ENCODE results near the gene CNTNAP2.

Gene CNTNAP2

GRCh38 chr7:148144827-148145226 is 2028.2 kb downstream of the CNTNAP2 start:
- no peak overlapping the region for H3K4me3 ChIP-seq (ENCODE audit: low read depth, low read length)
- no peak overlapping the region for H3K27ac ChIP-seq (ENCODE audit: extremely low read depth, low read depth, low read length)
- ChIA-PET CTCF (interaction anchor here (0.6 kb wide), 1 partner anchor 9 kb away, joined by 3 read pairs; no protein-coding TSS in a partner anchor), POLR2A (no interaction called here)
- H3K4me1 ChIP-seq (ENCODE audit: control insufficient read depth, insufficient read depth, low read length), result no peaks in the 10 kb centered on the region
- TF ChIP-seq ZNF214 (tag by site-specific recombination; IDR thresholded peaks at IDR 0.05; ENCODE audit: borderline replicate concordance) (no peak), ZNF350 (tag by site-specific recombination; IDR thresholded peaks at IDR 0.05) (no peak), ZNF112 (tag by site-specific recombination; IDR thresholded peaks at IDR 0.05) (no peak), ZNF776 (tag by site-specific recombination; IDR thresholded peaks at IDR 0.05; ENCODE audit: borderline replicate concordance) (no peak), ZEB2 (tag by site-specific recombination; IDR thresholded peaks at IDR 0.05) (no peak), ZNF324 (tag by site-specific recombination; IDR thresholded peaks at IDR 0.05) (no peak), ZNF404 (tag by site-specific recombination; IDR thresholded peaks at IDR 0.05) (no peak), ZNF521 (tag by site-specific recombination; IDR thresholded peaks at IDR 0.05) (no peak), ZNF791 (tag by site-specific recombination; IDR thresholded peaks at IDR 0.05) (no peak), ZNF792 (tag by site-specific recombination; IDR thresholded peaks at IDR 0.05) (no peak), ATF2 (tag by site-specific recombination; IDR thresholded peaks at IDR 0.05; ENCODE audit: low read depth) (no peak)
- TF ChIP-seq, protein P1, sequence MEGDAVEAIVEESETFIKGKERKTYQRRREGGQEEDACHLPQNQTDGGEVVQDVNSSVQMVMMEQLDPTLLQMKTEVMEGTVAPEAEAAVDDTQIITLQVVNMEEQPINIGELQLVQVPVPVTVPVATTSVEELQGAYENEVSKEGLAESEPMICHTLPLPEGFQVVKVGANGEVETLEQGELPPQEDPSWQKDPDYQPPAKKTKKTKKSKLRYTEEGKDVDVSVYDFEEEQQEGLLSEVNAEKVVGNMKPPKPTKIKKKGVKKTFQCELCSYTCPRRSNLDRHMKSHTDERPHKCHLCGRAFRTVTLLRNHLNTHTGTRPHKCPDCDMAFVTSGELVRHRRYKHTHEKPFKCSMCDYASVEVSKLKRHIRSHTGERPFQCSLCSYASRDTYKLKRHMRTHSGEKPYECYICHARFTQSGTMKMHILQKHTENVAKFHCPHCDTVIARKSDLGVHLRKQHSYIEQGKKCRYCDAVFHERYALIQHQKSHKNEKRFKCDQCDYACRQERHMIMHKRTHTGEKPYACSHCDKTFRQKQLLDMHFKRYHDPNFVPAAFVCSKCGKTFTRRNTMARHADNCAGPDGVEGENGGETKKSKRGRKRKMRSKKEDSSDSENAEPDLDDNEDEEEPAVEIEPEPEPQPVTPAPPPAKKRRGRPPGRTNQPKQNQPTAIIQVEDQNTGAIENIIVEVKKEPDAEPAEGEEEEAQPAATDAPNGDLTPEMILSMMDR (tag by site-specific recombination; IDR thresholded peaks at IDR 0.05), result no peak
- no peaks in the 10 kb centered on the region for H3K36me3 ChIP-seq (ENCODE audit: control insufficient read depth in 2 of 2, insufficient read depth in 1 of 2, low read length in 2 of 2)
- no peaks in the 10 kb centered on the region for H3K9me3 ChIP-seq (ENCODE audit: control insufficient read depth, insufficient read depth, low read depth, low read length)

- Histone ChIP-seq H3K9me3 (ENCODE audit: control insufficient read depth, insufficient read depth, low read depth, low read length) (no peaks in the 10 kb centered on the region), H3K4me3 (ENCODE audit: low read depth, low read length) (no peak overlapping the region), H3K27ac (ENCODE audit: extremely low read depth, low read depth, low read length) (no peak overlapping the region), H3K4me1 (ENCODE audit: control insufficient read depth, insufficient read depth, low read length) (no peaks in the 10 kb centered on the region), H3K36me3 (ENCODE audit: control insufficient read depth in 2 of 2, insufficient read depth in 1 of 2, low read length in 2 of 2) (no peaks in the 10 kb centered on the region)
- ChIA-PET CTCF (interaction anchor here (0.8 to 1.1 kb wide), 2 partner anchors 96 to 116 kb away, joined by 3 to 4 read pairs; no protein-coding TSS in a partner anchor), POLR2A (no interaction called here)
- no peak for TF ChIP-seq ZNF366 (tag by site-specific recombination; conservative IDR thresholded peaks at IDR 0.05)
- TF ChIP-seq ZNF350 (tag by site-specific recombination; IDR thresholded peaks at IDR 0.05), result no peak
- no peak for TF ChIP-seq ZNF132 (tag by site-specific recombination; IDR thresholded peaks at IDR 0.05; ENCODE audit: borderline replicate concordance)
- TF ChIP-seq, protein P2, sequence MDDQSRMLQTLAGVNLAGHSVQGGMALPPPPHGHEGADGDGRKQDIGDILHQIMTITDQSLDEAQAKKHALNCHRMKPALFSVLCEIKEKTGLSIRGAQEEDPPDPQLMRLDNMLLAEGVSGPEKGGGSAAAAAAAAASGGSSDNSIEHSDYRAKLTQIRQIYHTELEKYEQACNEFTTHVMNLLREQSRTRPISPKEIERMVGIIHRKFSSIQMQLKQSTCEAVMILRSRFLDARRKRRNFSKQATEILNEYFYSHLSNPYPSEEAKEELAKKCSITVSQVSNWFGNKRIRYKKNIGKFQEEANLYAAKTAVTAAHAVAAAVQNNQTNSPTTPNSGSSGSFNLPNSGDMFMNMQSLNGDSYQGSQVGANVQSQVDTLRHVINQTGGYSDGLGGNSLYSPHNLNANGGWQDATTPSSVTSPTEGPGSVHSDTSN (CRISPR knock-in tag; IDR thresholded peaks at IDR 0.05), result no peak
- no peak for TF ChIP-seq ZNF664 (tag by site-specific recombination; IDR thresholded peaks at IDR 0.05)
- no peak for TF ChIP-seq ZNF610 (tag by site-specific recombination; IDR thresholded peaks at IDR 0.05; ENCODE audit: borderline replicate concordance)
- no peak for TF ChIP-seq ZNF677 (tag by site-specific recombination; IDR thresholded peaks at IDR 0.05)
- no peak for TF ChIP-seq ZNF768 (tag by site-specific recombination; IDR thresholded peaks at IDR 0.05)
- no peak for TF ChIP-seq YY2 (tag by site-specific recombination; IDR thresholded peaks at IDR 0.05)
- no peak for TF ChIP-seq ZNF600 (tag by site-specific recombination; IDR thresholded peaks at IDR 0.05)
- TF ChIP-seq ZNF23 (tag by site-specific recombination; IDR thresholded peaks at IDR 0.05; ENCODE audit: borderline replicate concordance), result no peak
- TF ChIP-seq TRIM28 (IDR thresholded peaks at IDR 0.05; ENCODE audit: borderline replicate concordance, low read length), result no peak
- TF ChIP-seq PRDM2 (tag by site-specific recombination; IDR thresholded peaks at IDR 0.05; ENCODE audit: borderline replicate concordance), result no peak
- TF ChIP-seq ZFP69B (tag by site-specific recombination; IDR thresholded peaks at IDR 0.05), result no peak
Observed at GRCh38 chr7:148146346-148146745, 2029.7 kb downstream of the CNTNAP2 start.
